Activated naive CD8-positive, alpha-beta T cell treated with anti-CD3 and anti-CD28 coated beads for 36 hours (primary cell): ENCODE data around the gene ZFHX2. TPM values are rescaled to one million over a fixed set of nuclear protein-coding genes. Genes with fewer than 3 reads are reported as not detected.
A peak's percentile ranks its signal among the peaks of the same experiment; 100 is the strongest.

Experiments used
- DNase-seq: peaks from one replicate; pipeline ENCODE4 v3.0.0; 2021
- H3K27ac Mint-ChIP-seq: one replicate; pipeline ENCODE4 v1.8.0; 2022; ENCODE audit warnings: mild to moderate bottlenecking, moderate library complexity, mixed read lengths
- H3K27me3 Mint-ChIP-seq: one replicate; pipeline ENCODE4 v1.8.0; 2022; ENCODE audit warnings: mild to moderate bottlenecking, mixed read lengths
- H3K36me3 Mint-ChIP-seq: one replicate; pipeline ENCODE4 v1.8.0; 2021; ENCODE audit warnings: mild to moderate bottlenecking, mixed read lengths
- H3K4me1 Mint-ChIP-seq: one replicate; pipeline ENCODE4 v1.8.0; 2021; ENCODE audit warnings: mixed read lengths
- H3K4me3 Mint-ChIP-seq: one replicate; pipeline ENCODE4 v1.8.0; 2022; ENCODE audit warnings: mild to moderate bottlenecking, moderate library complexity, mixed read lengths
- H3K9me3 Mint-ChIP-seq: one replicate; pipeline ENCODE4 v1.8.0; 2022; ENCODE audit warnings: mixed read lengths
- total RNA-seq, 2 experiments: library from RNA; stranded (reverse); gene quantifications; one replicate each; pipeline ENCODE4 v1.2.3, GENCODE V29; 2021

ZFHX2 gene
- total RNA-seq, 2 experiments from 2014 or later: 0.85 to 1.1 TPM

GRCh38 chr14:23557521-23557920 is 6.0 kb upstream of the ZFHX2 start:
- H3K27me3 Mint-ChIP-seq: no peaks in the 10 kb centered on the region
- no peak for DNase-seq
- H3K4me1 Mint-ChIP-seq: peaks cover 40% of the 10 kb centered on the region
- no peaks in the 10 kb centered on the region for H3K9me3 Mint-ChIP-seq
- H3K4me3 Mint-ChIP-seq: peak overlapping the region; percentile 95
- H3K36me3 Mint-ChIP-seq: peaks cover 10% of the 10 kb centered on the region
- peak overlapping the region; percentile 85 for H3K27ac Mint-ChIP-seq

GRCh38 chr14:23556700-23557440 is 5.3 kb upstream of the ZFHX2 start:
- Mint-ChIP-seq H3K27me3 (no peaks in the 10 kb centered on the region), H3K9me3 (no peaks in the 10 kb centered on the region), H3K4me1 (peaks cover 39% of the 10 kb centered on the region), H3K27ac (peak overlapping the region; percentile 95), H3K36me3 (peaks cover 10% of the 10 kb centered on the region), H3K4me3 (peak overlapping the region; percentile 95)
- DNase-seq: no peak

- Mint-ChIP-seq H3K4me3 (peak within 1 kb of the TSS; percentile 95), H3K36me3 (peaks cover 10% of the 10 kb centered on the region)
These were observed 4.5 kb upstream of the ZFHX2 start, which contains the start of gene THTPA for GRCh38 chr14:23555882-23556699. THTPA (plus strand) TSS chr14:23556271; CDS start chr14:23556758, 487 bp downstream.

GRCh38 chr14:23555533-23555881 is 3.9 kb upstream of the ZFHX2 start:
- H3K9me3 Mint-ChIP-seq: no peaks in the 10 kb centered on the region
- peak overlapping the region; percentile 95 for H3K27ac Mint-ChIP-seq
- DNase-seq: no peak
- peaks cover 40% of the 10 kb centered on the region for H3K4me1 Mint-ChIP-seq
- H3K4me3 Mint-ChIP-seq: peak overlapping the region; percentile 95
- peaks cover 10% of the 10 kb centered on the region for H3K36me3 Mint-ChIP-seq
- H3K27me3 Mint-ChIP-seq: no peaks in the 10 kb centered on the region

More at GRCh38 chr14:23555882-23556699, 4.5 kb upstream of the ZFHX2 start, which contains the start of gene THTPA:
- Mint-ChIP-seq H3K4me1 (peaks cover 40% of the 10 kb centered on the region), H3K27me3 (no peaks in the 10 kb centered on the region), H3K27ac (peak within 1 kb of the TSS; percentile 95), H3K9me3 (no peaks in the 10 kb centered on the region)
- DNase-seq: peak; percentile 93

GRCh38 chr14:23550812-23551265 is 726 bp downstream of the ZFHX2 start:
- Mint-ChIP-seq H3K9me3 (no peaks in the 10 kb centered on the region), H3K27ac (no peak overlapping the region), H3K27me3 (no peaks in the 10 kb centered on the region), H3K4me3 (no peak overlapping the region), H3K36me3 (no peaks in the 10 kb centered on the region), H3K4me1 (peaks cover 9% of the 10 kb centered on the region)
- no peak for DNase-seq

- no peak for DNase-seq
- Mint-ChIP-seq H3K4me1 (peaks cover 7% of the 10 kb centered on the region), H3K4me3 (no peak overlapping the region)
These were observed 1.3 kb downstream of the ZFHX2 start for GRCh38 chr14:23550131-23550811.

GRCh38 chr14:23548351-23549318 is 2.9 kb downstream of the ZFHX2 start:
- no peaks in the 10 kb centered on the region for H3K36me3 Mint-ChIP-seq
- no peak overlapping the region for H3K4me3 Mint-ChIP-seq
- H3K27me3 Mint-ChIP-seq: no peaks in the 10 kb centered on the region
- H3K4me1 Mint-ChIP-seq: peaks cover 3% of the 10 kb centered on the region
- DNase-seq: no peak
- H3K9me3 Mint-ChIP-seq: no peaks in the 10 kb centered on the region
- no peak overlapping the region for H3K27ac Mint-ChIP-seq

More at GRCh38 chr14:23550131-23550811, 1.3 kb downstream of the ZFHX2 start:
- Mint-ChIP-seq H3K9me3 (no peaks in the 10 kb centered on the region), H3K36me3 (no peaks in the 10 kb centered on the region), H3K27ac (no peak overlapping the region), H3K27me3 (no peaks in the 10 kb centered on the region)

- no peaks in the 10 kb centered on the region for H3K27me3 Mint-ChIP-seq
- H3K4me3 Mint-ChIP-seq: no peak overlapping the region
- no peak for DNase-seq
- H3K9me3 Mint-ChIP-seq: no peaks in the 10 kb centered on the region
- H3K4me1 Mint-ChIP-seq: peaks cover 3% of the 10 kb centered on the region
- H3K27ac Mint-ChIP-seq: no peak overlapping the region
- no peaks in the 10 kb centered on the region for H3K36me3 Mint-ChIP-seq
These were observed 3.6 kb downstream of the ZFHX2 start for GRCh38 chr14:23547924-23548323.

- Mint-ChIP-seq H3K36me3 (no peaks in the 10 kb centered on the region), H3K9me3 (no peaks in the 10 kb centered on the region), H3K4me1 (no peaks in the 10 kb centered on the region), H3K27ac (no peak overlapping the region), H3K4me3 (no peak overlapping the region), H3K27me3 (no peaks in the 10 kb centered on the region)
- DNase-seq: no peak
These were observed 5.0 kb downstream of the ZFHX2 start for GRCh38 chr14:23546450-23547035.

GRCh38 chr14:23545740-23546365 is 5.7 kb downstream of the ZFHX2 start:
- H3K4me1 Mint-ChIP-seq: no peaks in the 10 kb centered on the region
- no peaks in the 10 kb centered on the region for H3K36me3 Mint-ChIP-seq
- H3K4me3 Mint-ChIP-seq: no peak overlapping the region
- H3K27ac Mint-ChIP-seq: no peak overlapping the region
- H3K27me3 Mint-ChIP-seq: no peaks in the 10 kb centered on the region
- no peaks in the 10 kb centered on the region for H3K9me3 Mint-ChIP-seq
- DNase-seq: no peak

GRCh38 chr14:23544511-23545447 is 6.8 kb downstream of the ZFHX2 start:
- no peaks in the 10 kb centered on the region for H3K36me3 Mint-ChIP-seq
- H3K27me3 Mint-ChIP-seq: no peaks in the 10 kb centered on the region
- DNase-seq: no peak
- no peak overlapping the region for H3K4me3 Mint-ChIP-seq
- no peak overlapping the region for H3K27ac Mint-ChIP-seq
- no peaks in the 10 kb centered on the region for H3K4me1 Mint-ChIP-seq
- no peaks in the 10 kb centered on the region for H3K9me3 Mint-ChIP-seq

GRCh38 chr14:23543403-23543802 is 8.2 kb downstream of the ZFHX2 start:
- H3K4me3 Mint-ChIP-seq: no peak overlapping the region
- H3K36me3 Mint-ChIP-seq: no peaks in the 10 kb centered on the region
- no peaks in the 10 kb centered on the region for H3K4me1 Mint-ChIP-seq
- no peak for DNase-seq
- no peaks in the 10 kb centered on the region for H3K27me3 Mint-ChIP-seq
- no peaks in the 10 kb centered on the region for H3K9me3 Mint-ChIP-seq
- no peak overlapping the region for H3K27ac Mint-ChIP-seq

GRCh38 chr14:23542261-23542660 is 9.3 kb downstream of the ZFHX2 start:
- no peaks in the 10 kb centered on the region for H3K9me3 Mint-ChIP-seq

More at GRCh38 chr14:23542261-23542660, 9.3 kb downstream of the ZFHX2 start:
- DNase-seq: no peak
- Mint-ChIP-seq H3K27ac (peak overlapping the region; percentile 5), H3K36me3 (no peaks in the 10 kb centered on the region), H3K27me3 (no peaks in the 10 kb centered on the region), H3K4me3 (no peak overlapping the region), H3K4me1 (no peaks in the 10 kb centered on the region)
